GM23338 (cell line): ENCODE measurements around the gene ITGB1BP1. TPM values are rescaled to one million over a fixed set of nuclear protein-coding genes. Genes with fewer than 3 reads are reported as not detected.

Source experiments
- ATAC-seq: fragments of 200-7000 bp; cut with Tn5 transposase; 3 replicates; pipeline ENCODE4 v1.9.1; 2020
- DNase-seq: peaks from one replicate; pipeline ENCODE4 v3.0.0-alpha.2; 2015; ENCODE audit warnings: low spot score
- H2AFZ ChIP-seq: fragments of 200-600 bp; sonication (generic); 2 replicates; pipeline ENCODE4 v1.8.0; 2016; ENCODE audit warnings: antibody characterized with exemption, mild to moderate bottlenecking, moderate library complexity
- H3F3A ChIP-seq: fragments of 200-600 bp; sonication (generic); replicated peaks from 2 replicates; pipeline ENCODE4 v1.8.0; 2017; ENCODE audit warnings: antibody characterized with exemption, mixed run types, low read depth
- H3K27ac ChIP-seq: fragments of 200-600 bp; sonication (generic); 2 replicates; pipeline ENCODE4 v1.6.1; 2016; ENCODE audit warnings: low read depth
- H3K27me3 ChIP-seq: fragments of 200-600 bp; sonication (generic); 2 replicates; pipeline ENCODE4 v1.8.0; 2016; ENCODE audit warnings: mild to moderate bottlenecking, mixed run types, moderate library complexity; ENCODE audit not compliant: insufficient read depth
- H3K36me3 ChIP-seq: fragments of 200-600 bp; sonication (generic); 2 replicates; pipeline ENCODE4 v1.8.0; 2016; ENCODE audit warnings: mild to moderate bottlenecking; ENCODE audit not compliant: insufficient read depth
- H3K4me1 ChIP-seq: fragments of 200-600 bp; sonication (generic); 2 replicates; pipeline ENCODE4 v1.8.0; 2016; ENCODE audit warnings: mild to moderate bottlenecking, moderate library complexity; ENCODE audit not compliant: insufficient read depth
- H3K4me2 ChIP-seq: fragments of 200-600 bp; sonication (generic); 2 replicates; pipeline ENCODE4 v1.7.1; 2017; ENCODE audit warnings: mixed run types
- H3K4me3 ChIP-seq: fragments of 200-600 bp; sonication (generic); 2 replicates; pipeline ENCODE4 v1.6.1; 2016; ENCODE audit warnings: mixed run types
- H3K79me2 ChIP-seq: fragments of 200-600 bp; sonication (generic); replicated peaks from 2 replicates; pipeline ENCODE4 v1.8.0; 2017; ENCODE audit warnings: mild to moderate bottlenecking; ENCODE audit not compliant: insufficient read depth
- H3K9me2 ChIP-seq: fragments of 200-600 bp; sonication (generic); 2 replicates; pipeline ENCODE4 v1.8.0; 2017; ENCODE audit not compliant: insufficient read depth
- H4K20me1 ChIP-seq: fragments of 200-600 bp; sonication (generic); replicated peaks from 2 replicates; pipeline ENCODE4 v1.8.0; 2017; ENCODE audit warnings: mild to moderate bottlenecking; ENCODE audit not compliant: insufficient read depth
- H3K27ac Mint-ChIP-seq: 2 replicates; pipeline ENCODE4 v1.8.0; 2020; ENCODE audit warnings: inconsistent platforms, mild to moderate bottlenecking, moderate library complexity, mixed read lengths
- H3K27me3 Mint-ChIP-seq: 3 replicates; pipeline ENCODE4 v1.8.0; 2022; ENCODE audit warnings: low read depth, mild to moderate bottlenecking, moderate library complexity, mixed read lengths, inconsistent platforms; ENCODE audit not compliant: insufficient read depth, poor library complexity
- H3K36me3 Mint-ChIP-seq: 3 replicates; pipeline ENCODE4 v1.8.0; 2021; ENCODE audit warnings: low read depth, mild to moderate bottlenecking, inconsistent platforms, moderate library complexity, mixed read lengths
- H3K4me1 Mint-ChIP-seq: 3 replicates; pipeline ENCODE4 v1.8.0; 2020; ENCODE audit warnings: mild to moderate bottlenecking, inconsistent platforms, mixed read lengths
- H3K4me3 Mint-ChIP-seq: 3 replicates; pipeline ENCODE4 v1.8.0; 2021; ENCODE audit warnings: moderate library complexity, mild to moderate bottlenecking, inconsistent platforms, mixed read lengths
- H3K9me3 Mint-ChIP-seq: 3 replicates; pipeline ENCODE4 v1.8.0; 2020; ENCODE audit warnings: moderate library complexity, mild to moderate bottlenecking, inconsistent platforms, mixed read lengths
- ETS1 ChIP-seq: IDR thresholded peaks from 2 replicates; pipeline ENCODE4 v1.6.1; 2016; ENCODE audit warnings: antibody characterized with exemption
- EZH2 ChIP-seq: fragments of 200-600 bp; sonication (generic); IDR thresholded peaks from one replicate; pipeline ENCODE4 v1.8.0; 2017; ENCODE audit warnings: antibody characterized with exemption, mild to moderate bottlenecking, low read depth; ENCODE audit not compliant: unreplicated experiment
- EZH2phosphoT487 ChIP-seq: fragments of 200-600 bp; sonication (generic); IDR thresholded peaks from one replicate; pipeline ENCODE4 v1.8.1; 2018; ENCODE audit warnings: antibody characterized with exemption; ENCODE audit not compliant: unreplicated experiment
- POLR2AphosphoS5 ChIP-seq: IDR thresholded peaks from 2 replicates; pipeline ENCODE4 v1.6.1; 2016; ENCODE audit warnings: antibody characterized with exemption, low read depth
- REST ChIP-seq: IDR thresholded peaks from one replicate; pipeline ENCODE4 v1.6.1; 2018; ENCODE audit warnings: antibody characterized with exemption; ENCODE audit not compliant: unreplicated experiment
- STAT1 ChIP-seq: IDR thresholded peaks from one replicate; pipeline ENCODE4 v1.6.1; 2016; ENCODE audit warnings: antibody characterized with exemption; ENCODE audit not compliant: unreplicated experiment
- ZNF114 ChIP-seq: fragments of 250-450 bp; sonication (Bioruptor Pico); IDR thresholded peaks from 2 replicates; pipeline ENCODE4 v1.5.0; 2020; ENCODE audit warnings: mild to moderate bottlenecking, moderate library complexity
- ZNF331 ChIP-seq: fragments of 250-450 bp; sonication (Bioruptor Pico); IDR thresholded peaks from 2 replicates; pipeline ENCODE4 v1.5.0; 2020; ENCODE audit warnings: low read depth, mild to moderate bottlenecking, moderate library complexity
- ZNF462 ChIP-seq: fragments of 250-450 bp; sonication (Bioruptor Pico); IDR thresholded peaks from 2 replicates; pipeline ENCODE4 v1.5.0; 2020; ENCODE audit warnings: mild to moderate bottlenecking, moderate library complexity
- polyA plus RNA-seq: library from polyadenylated mRNA; unstranded; fragments of >200 nt; fragmentation: Nextera tagmentation; extraction: Ambion mirVana; gene quantifications from 2 replicates; pipeline ENCODE4 v1.2.1, GENCODE V29; 2016
- total RNA-seq: library from RNA; depleted of rRNA; stranded (reverse); fragments of >200 nt; shearing (Covaris generic); gene quantifications from 2 replicates; pipeline ENCODE4 v1.2.3, GENCODE V29; 2014

Gene ITGB1BP1
- total and polyA plus RNA-seq, 2 experiments from 2014 or later, result 29.1 to 63.5 TPM

GRCh38 chr2:9364373-9364772 is 59.0 kb downstream of the ITGB1BP1 start (continued):
- TF ChIP-seq ZNF462 (CRISPR knock-in tag), result no peak
- no peak for TF ChIP-seq POLR2AphosphoS5

DNA sequence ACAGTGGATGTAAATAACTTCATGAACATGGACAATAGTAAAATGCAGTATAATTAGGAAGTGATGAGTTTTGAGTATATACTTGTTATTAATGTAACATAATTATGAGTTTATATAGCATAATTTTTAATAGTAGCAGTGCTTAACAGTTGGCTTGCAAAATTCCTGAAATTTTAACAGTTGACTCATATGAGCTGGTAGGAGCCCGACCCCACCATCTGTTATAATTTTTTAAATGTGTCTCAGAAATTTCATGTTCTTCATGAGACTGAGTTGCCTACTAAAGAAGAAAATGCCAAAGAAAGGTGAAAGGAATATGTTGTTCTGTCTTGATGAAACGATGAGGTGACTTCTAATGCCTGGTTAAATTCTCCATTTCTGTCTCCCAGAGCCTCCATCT is 62.6 kb downstream of the ITGB1BP1 start:
- Histone ChIP-seq H3K27me3 (no peaks in the 10 kb centered on the region), H3K4me1 (peaks cover 15% of the 10 kb centered on the region), H2AFZ (no peak overlapping the region), H3K79me2 (no peaks in the 10 kb centered on the region), H3K9me2 (no peaks in the 10 kb centered on the region), H3K36me3 (no peaks in the 10 kb centered on the region), H3K27ac (no peak overlapping the region), H3K4me3 (no peak overlapping the region), H3K4me2 (no peak overlapping the region), H3F3A (no peaks in the 10 kb centered on the region), H4K20me1 (no peaks in the 10 kb centered on the region)
- no peak overlapping the region for H3K4me3 Mint-ChIP-seq
- H3K27ac Mint-ChIP-seq, result no peak overlapping the region
- no peak for DNase-seq
- H3K27me3 Mint-ChIP-seq, result no peaks in the 10 kb centered on the region
- H3K36me3 Mint-ChIP-seq, result peaks cover 41% of the 10 kb centered on the region
- ATAC-seq, result no peak
- no peaks in the 10 kb centered on the region for H3K9me3 Mint-ChIP-seq
- H3K4me1 Mint-ChIP-seq, result peaks cover 14% of the 10 kb centered on the region
- no peak for TF ChIP-seq REST
- no peak for TF ChIP-seq EZH2
- no peak for TF ChIP-seq ZNF331 (CRISPR knock-in tag)
- no peak for TF ChIP-seq ETS1
- no peak for TF ChIP-seq ZNF114
- TF ChIP-seq EZH2phosphoT487, result no peak
- TF ChIP-seq STAT1, result no peak
